ENCODE measurements around the gene EYS.

EYS gene

GRCh38 chr6:64831680-64832079, 875.3 kb downstream of the EYS start:
- no peak for DNase-seq (ENCODE audit: low spot score)

DNA sequence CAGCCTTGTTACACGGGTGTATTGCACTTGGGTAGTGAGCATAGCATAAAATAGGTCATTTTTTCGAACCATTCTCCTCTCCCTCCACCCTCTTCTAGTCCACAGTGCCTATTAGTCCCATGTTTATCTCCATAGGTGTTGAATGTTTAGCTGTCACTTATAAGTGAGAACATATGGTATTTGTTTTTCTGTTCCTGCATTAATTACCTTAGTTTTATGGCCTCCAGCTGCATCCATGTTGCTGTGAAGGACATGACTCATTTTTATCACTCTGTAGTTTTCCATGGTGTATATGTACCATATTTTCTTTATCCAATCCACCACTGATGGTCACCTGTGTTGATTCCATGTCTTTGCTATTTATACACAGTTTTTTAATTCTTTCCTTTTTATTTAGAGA, 889.5 kb downstream of the EYS start:
- no peak for DNase-seq (ENCODE audit: low spot score)

- DNase-seq (ENCODE audit: low spot score), result no peak
These were observed 891.3 kb downstream of the EYS start for GRCh38 chr6:64815718-64816117.

- no peak for DNase-seq (ENCODE audit: low spot score)
These were observed 894.9 kb downstream of the EYS start for GRCh38 chr6:64812138-64812537.

DNA sequence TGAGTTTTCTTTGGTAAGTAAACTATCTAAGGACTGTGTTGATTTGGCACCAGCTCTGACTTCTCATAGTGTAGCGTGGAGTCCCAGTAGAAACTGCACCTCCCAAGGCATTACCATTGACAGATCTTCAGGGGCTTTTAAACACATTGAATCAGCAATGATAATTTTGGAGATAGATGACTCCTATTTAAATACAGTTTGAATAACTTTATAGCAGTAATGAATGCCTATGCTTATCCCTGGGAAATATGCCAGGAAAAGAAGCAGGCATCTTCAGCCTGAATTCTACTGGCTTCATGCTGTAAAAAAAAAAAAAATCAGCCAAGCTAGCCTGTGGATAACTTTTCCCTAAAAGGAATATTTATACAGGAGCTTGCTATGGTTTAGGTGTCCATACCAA, 895.9 kb downstream of the EYS start:
- no peak for DNase-seq (ENCODE audit: low spot score)

GRCh38 chr6:64807785-64808184, 899.2 kb downstream of the EYS start:
- no peak for DNase-seq (ENCODE audit: low spot score)

DNA sequence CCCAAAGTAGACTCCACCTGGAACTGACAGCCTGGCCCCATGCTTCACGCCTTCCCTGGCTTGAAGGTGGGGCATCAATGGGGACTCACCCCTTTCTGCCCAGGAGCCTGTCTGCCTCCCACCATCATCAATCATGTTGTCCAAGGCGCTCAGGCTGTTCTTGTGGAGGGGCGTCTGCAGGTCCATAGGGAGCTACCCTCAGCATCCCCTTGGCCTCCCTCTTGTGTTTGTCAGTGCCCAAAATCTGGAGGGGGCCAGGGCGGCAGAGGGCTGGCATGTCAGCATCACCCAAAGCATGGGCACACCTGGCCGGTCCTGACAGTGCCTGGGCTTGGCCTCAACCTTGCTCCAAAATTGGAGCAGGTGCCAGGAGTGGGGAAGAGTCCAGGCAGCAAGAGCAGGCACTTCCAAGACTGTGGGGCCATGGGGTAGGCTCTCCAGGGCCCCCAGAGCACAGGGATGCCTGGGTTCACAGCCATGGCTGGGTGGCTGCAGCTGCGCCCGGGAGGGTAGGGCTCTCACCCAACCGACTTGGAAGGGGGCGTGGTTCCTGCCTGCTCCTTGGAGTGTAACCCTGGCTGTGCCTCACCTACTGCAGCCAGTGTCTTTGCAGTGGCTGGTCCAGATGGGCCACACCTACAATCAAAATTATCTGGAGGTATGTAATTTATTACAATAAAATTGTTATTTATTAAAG, 903.4 kb downstream of the EYS start:
- no peak for DNase-seq (ENCODE audit: low spot score)

DNA sequence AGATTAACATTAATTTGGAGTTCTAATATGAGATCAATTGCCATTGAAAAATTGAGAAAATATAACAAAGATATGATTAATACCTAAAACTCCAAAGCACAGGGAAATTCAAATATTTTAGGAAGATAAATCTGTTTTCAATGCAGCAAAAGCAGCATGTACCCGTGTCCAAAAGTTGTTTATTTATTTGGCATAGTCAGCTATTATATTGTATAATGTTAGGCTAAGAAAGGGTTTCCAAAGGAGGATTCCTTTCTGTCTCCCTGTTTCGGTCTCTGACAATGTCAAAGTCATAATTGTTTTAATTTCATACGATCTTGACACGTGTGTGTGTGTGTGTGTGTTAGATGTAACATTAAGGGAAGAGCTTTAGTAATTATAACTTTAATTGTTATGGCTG, 914.5 kb downstream of the EYS start:
- DNase-seq (ENCODE audit: low spot score), result no peak

GRCh38 chr6:64789476-64789875, 917.5 kb downstream of the EYS start:
- DNase-seq (ENCODE audit: low spot score), result no peak

- DNase-seq (ENCODE audit: low spot score), result no peak
These were observed 920.3 kb downstream of the EYS start for GRCh38 chr6:64786736-64787135.

DNA sequence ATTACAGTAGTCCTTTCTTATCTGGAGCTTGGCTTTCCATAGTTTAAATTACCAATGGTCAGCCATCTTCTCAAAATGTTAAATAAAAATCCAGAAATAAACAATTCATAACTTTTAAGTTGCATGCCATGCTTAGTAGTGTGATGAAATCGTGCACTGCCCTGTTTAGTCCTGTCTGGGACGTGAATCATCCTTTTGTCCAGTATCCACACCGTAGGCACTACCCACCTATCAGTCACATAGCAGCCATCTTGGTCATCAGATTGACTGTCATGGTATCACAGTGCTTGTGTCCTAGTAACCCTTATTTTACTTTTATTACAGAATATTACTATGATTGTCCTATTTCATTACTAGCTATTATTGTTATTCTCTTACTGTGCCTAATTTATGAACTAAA, 924.1 kb downstream of the EYS start:
- no peak for DNase-seq (ENCODE audit: low spot score)

- DNase-seq (ENCODE audit: low spot score), result no peak
These were observed 928.9 kb downstream of the EYS start for GRCh38 chr6:64777941-64778785.

- DNase-seq (ENCODE audit: low spot score), result no peak
These were observed 930.7 kb downstream of the EYS start for GRCh38 chr6:64776359-64776758.

DNA sequence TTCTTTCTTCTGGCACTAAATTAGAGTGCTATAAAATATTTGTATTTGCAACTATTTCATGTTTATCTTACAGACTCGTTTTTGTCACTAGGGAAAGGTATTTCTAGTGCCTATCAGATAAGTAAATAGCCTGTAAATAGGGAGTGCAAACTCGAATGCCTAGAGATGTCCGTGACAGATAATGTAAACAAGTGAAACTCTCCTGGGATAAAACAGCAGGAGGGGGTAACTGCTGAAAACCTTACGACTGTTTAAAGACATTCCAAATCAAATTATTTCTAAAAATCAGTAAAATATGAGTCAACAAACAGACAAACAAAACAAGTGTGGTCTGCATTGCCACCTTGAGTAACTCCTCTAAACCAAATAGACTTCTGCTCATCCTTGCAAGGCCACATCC, 932.1 kb downstream of the EYS start:
- DNase-seq (ENCODE audit: low spot score), result no peak

GRCh38 chr6:64750910-64751309, 956.1 kb downstream of the EYS start:
- no peak for DNase-seq (ENCODE audit: low spot score)

DNA sequence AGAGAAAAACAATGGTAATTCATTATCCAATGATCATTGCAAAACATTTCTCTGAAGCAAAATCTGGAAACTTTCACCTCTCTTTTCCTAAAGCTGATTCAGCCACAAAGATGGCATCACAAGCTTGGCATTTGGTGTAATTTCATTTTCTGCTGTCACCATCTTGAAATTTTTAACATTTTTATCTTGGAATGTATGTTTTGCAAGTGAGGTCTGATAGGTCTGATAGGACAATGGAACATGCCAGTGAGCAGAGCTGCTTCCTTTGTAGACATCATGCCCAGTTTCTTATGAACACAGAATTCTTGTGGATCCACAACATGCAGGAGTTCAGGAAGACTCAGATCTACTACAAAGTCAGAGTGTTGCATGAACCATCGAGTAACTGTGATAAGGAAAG, 969.6 kb downstream of the EYS start:
- no peak for DNase-seq (ENCODE audit: low spot score)

GRCh38 chr6:64736421-64736950, 970.5 kb downstream of the EYS start:
- DNase-seq (ENCODE audit: low spot score), result no peak

- DNase-seq (ENCODE audit: low spot score), result no peak
These were observed 973.6 kb downstream of the EYS start for GRCh38 chr6:64733433-64733832.

- no peak for DNase-seq (ENCODE audit: low spot score)
These were observed 974.1 kb downstream of the EYS start for GRCh38 chr6:64732888-64733287.

DNA sequence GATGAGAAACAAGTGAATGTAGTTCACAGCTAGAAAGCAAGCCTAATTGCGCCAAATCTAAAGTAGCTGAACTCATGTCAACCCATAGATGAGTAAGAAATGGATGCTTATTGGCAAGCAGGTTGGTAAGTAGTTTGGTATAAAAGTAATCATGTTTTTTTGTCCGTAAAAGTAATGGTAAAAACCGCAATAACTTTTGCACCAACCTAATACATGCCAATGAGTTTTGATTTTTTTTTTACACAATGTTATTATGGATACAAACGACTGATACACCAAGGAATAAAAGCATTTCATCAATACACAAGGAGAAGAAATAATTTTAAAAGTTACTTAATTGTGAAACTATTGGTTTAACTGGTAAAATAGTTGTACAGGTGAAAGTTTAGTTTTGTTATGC, 977.5 kb downstream of the EYS start:
- no peak for DNase-seq (ENCODE audit: low spot score)

DNA sequence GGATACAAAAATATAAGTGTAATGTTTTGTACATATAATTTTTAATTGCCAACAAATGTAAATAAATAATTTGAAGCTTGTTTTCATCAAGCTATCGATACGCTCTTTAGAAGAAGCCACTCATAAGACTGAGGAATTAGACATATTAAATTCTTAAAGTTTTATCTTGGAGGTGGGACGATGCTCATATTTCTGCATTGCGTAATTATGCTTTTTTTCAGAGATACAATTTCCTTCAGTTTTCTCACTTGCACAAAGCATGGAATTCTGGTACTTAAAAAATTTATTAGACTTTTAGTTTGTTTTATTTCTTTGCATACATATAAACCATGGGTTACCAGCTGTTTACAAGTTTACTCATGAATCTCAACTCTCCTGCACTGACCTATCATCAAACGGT, 980.0 kb downstream of the EYS start:
- DNase-seq (ENCODE audit: low spot score), result no peak

- DNase-seq (ENCODE audit: low spot score), result no peak
These were observed 982.9 kb downstream of the EYS start for GRCh38 chr6:64724091-64724490.

GRCh38 chr6:64723327-64724058, 983.5 kb downstream of the EYS start:
- no peak for DNase-seq (ENCODE audit: low spot score)

All from Ammon's horn (tissue), 1 donor.